CD4-positive, alpha-beta memory T cell (primary cell): Measurements from ENCODE around the gene MARK2. TPM values are rescaled to one million over a fixed set of nuclear protein-coding genes. Genes with fewer than 3 reads are reported as not detected.

Experiments used
- CTCF ChIA-PET: fragments of 350-600 bp; sonication (Branson Sonifier 250); formaldehyde crosslinking; loops from one replicate; lab custom pipeline; 2021; ENCODE audit warnings: inconsistent platforms; ENCODE audit not compliant: partially characterized antibody; lab: Charles Lee
- POLR2A ChIA-PET: fragments of 350-600 bp; sonication (Branson Sonifier 250); formaldehyde crosslinking; loops from one replicate; lab custom pipeline; 2021; ENCODE audit not compliant: partially characterized antibody; lab: Charles Lee
- DNase-seq, 5 donors: peaks; one replicate each; pipeline versions ENCODE4 v3.0.0 to v3.0.0-alpha.2; 2020 to 2022; ENCODE audit warnings: mixed read lengths in 1 of 5
- H3K27ac ChIP-seq: one replicate; pipeline ENCODE4 v1.7.0; 2013; ENCODE audit warnings: low read depth, low read length
- H3K27me3 ChIP-seq: 2 replicates; pipeline ENCODE4 v1.7.0; 2013; ENCODE audit warnings: mild to moderate bottlenecking, low read length, moderate library complexity; ENCODE audit not compliant: insufficient read depth
- H3K36me3 ChIP-seq: 2 replicates; pipeline ENCODE4 v1.7.0; 2013; ENCODE audit warnings: mild to moderate bottlenecking, low read length, moderate library complexity; ENCODE audit not compliant: insufficient read depth
- H3K4me1 ChIP-seq: 2 replicates; pipeline ENCODE4 v1.7.0; 2013; ENCODE audit warnings: mild to moderate bottlenecking, low read length, moderate library complexity; ENCODE audit not compliant: insufficient read depth
- H3K4me3 ChIP-seq, 2 donors: one replicate each; pipeline ENCODE4 v1.7.0; 2013; ENCODE audit warnings: low read length in 2 of 2, mild to moderate bottlenecking in 1 of 2
- H3K9me3 ChIP-seq, 2 donors: one replicate each; pipeline ENCODE4 v1.7.0; 2013; ENCODE audit warnings: low read length in 2 of 2, control low read depth in 1 of 2; ENCODE audit not compliant: control insufficient read depth in 1 of 2
- H3K27ac Mint-ChIP-seq, 7 donors: one replicate each; pipeline ENCODE4 v1.8.0; 2020 to 2021; ENCODE audit warnings: mixed read lengths in 7 of 7, mild to moderate bottlenecking in 6 of 7, inconsistent platforms in 3 of 7, moderate library complexity in 3 of 7
- H3K27me3 Mint-ChIP-seq, 2 donors: one replicate each; pipeline ENCODE4 v1.8.0; 2020 to 2021; ENCODE audit warnings: mixed read lengths in 2 of 2
- H3K36me3 Mint-ChIP-seq, 2 donors: one replicate each; pipeline ENCODE4 v1.8.0; 2020 to 2021; ENCODE audit warnings: mixed read lengths in 2 of 2, inconsistent platforms in 1 of 2, mild to moderate bottlenecking in 1 of 2
- H3K4me1 Mint-ChIP-seq, 4 donors: one replicate each; pipeline ENCODE4 v1.8.0; 2020 to 2021; ENCODE audit warnings: mixed read lengths in 4 of 4, mild to moderate bottlenecking in 1 of 4
- H3K4me3 Mint-ChIP-seq, 8 donors: one replicate each; pipeline ENCODE4 v1.8.0; 2020 to 2021; ENCODE audit warnings: mixed read lengths in 8 of 8, mild to moderate bottlenecking in 7 of 8, moderate library complexity in 6 of 8, inconsistent platforms in 3 of 8
- H3K9me3 Mint-ChIP-seq, 8 donors: one replicate each; pipeline ENCODE4 v1.8.0; 2020 to 2021; ENCODE audit warnings: mixed read lengths in 8 of 8, mild to moderate bottlenecking in 5 of 8, inconsistent platforms in 3 of 8, moderate library complexity in 1 of 8
- intact Hi-C: fragments of 100-400 bp; cut with micrococcal nuclease; formaldehyde crosslinking; loops from one replicate; pipeline ENCODE4 v1.15.1; 2023
- polyA plus RNA-seq, 2 donors: library from polyadenylated mRNA; unstranded; fragments of 300-500 nt; fragmentation: Illumina TruSeq; gene quantifications; one replicate each; pipeline ENCODE4 v1.2.3, GENCODE V29; 2021
- total RNA-seq, 2 experiments: library from RNA; stranded (reverse); gene quantifications; one replicate each; pipeline ENCODE4 v1.2.3, GENCODE V29; 2021

The MARK2 gene
- total and polyA plus RNA-seq, 4 experiments from 2014 or later: 25.1 to 68.0 (median 60.4) TPM

GRCh38 chr11:63889344-63889743, 50.4 kb downstream of the MARK2 start:
- intact Hi-C loops: no loop called here
- POLR2A ChIA-PET: interaction anchor here (0.8 to 7.5 kb wide), 9 partner anchors 8 to 51 kb away, joined by 3 to 83 read pairs (median 6); partner anchors contain the start of gene MARK2
- peak overlapping the region; percentile 69 for H3K27ac ChIP-seq

GRCh38 chr11:63890368-63890767, 51.5 kb downstream of the MARK2 start:
- Histone ChIP-seq H3K27ac (no peak overlapping the region), H3K27me3 (no peaks in the 10 kb centered on the region), H3K36me3 (peaks cover 12% of the 10 kb centered on the region), H3K4me3 (no peak overlapping the region), H3K4me1 (peaks cover 75% of the 10 kb centered on the region), H3K9me3 (no peaks in the 10 kb centered on the region)
- Mint-ChIP-seq H3K9me3 (no peaks in the 10 kb centered on the region), H3K4me1 (peaks cover 52 to 82% (median 66%) of the 10 kb centered on the region in 4 donors), H3K27ac (peak overlapping the region; percentile 60 to 98 (median 86)), H3K27me3 (no peaks in the 10 kb centered on the region), H3K36me3 (peaks cover 11 to 24% of the 10 kb centered on the region in 2 donors), H3K4me3 (peak overlapping the region; percentile 46 to 99 (median 96))
- ChIA-PET CTCF (interaction anchor here (0.5 to 6.6 kb wide), 4 partner anchors 17 to 82 kb away, joined by 3 to 39 read pairs (median 4); partner anchors contain the start of gene MARK2), POLR2A (interaction anchor here (0.6 to 7.5 kb wide), 5 partner anchors 14 to 52 kb away, joined by 3 to 83 read pairs (median 7); partner anchors contain the start of gene MARK2)
- no peak for DNase-seq
- intact Hi-C loops: no loop called here

More at GRCh38 chr11:63889344-63889743, 50.4 kb downstream of the MARK2 start:
- Mint-ChIP-seq H3K9me3 (no peaks in the 10 kb centered on the region), H3K36me3 (peaks cover 8 to 21% of the 10 kb centered on the region in 2 donors), H3K4me3 (peak overlapping the region; percentile 90 to 99 (median 96)), H3K27me3 (no peaks in the 10 kb centered on the region), H3K4me1 (peaks cover 55 to 79% (median 68%) of the 10 kb centered on the region in 4 donors), H3K27ac (peak overlapping the region; percentile 88 to 98 (median 97))
- Histone ChIP-seq H3K4me1 (peaks cover 78% of the 10 kb centered on the region), H3K36me3 (peaks cover 5% of the 10 kb centered on the region), H3K27me3 (no peaks in the 10 kb centered on the region), H3K4me3 (peak overlapping the region; percentile 76 to 92), H3K9me3 (no peaks in the 10 kb centered on the region)
- no peak for DNase-seq
- CTCF ChIA-PET: interaction anchor here (0.7 to 6.6 kb wide), 3 partner anchors 19 to 52 kb away, joined by 3 to 39 read pairs (median 3); partner anchors contain the start of gene MARK2

GRCh38 chr11:63892228-63892627, 53.3 kb downstream of the MARK2 start:
- peak overlapping the region in 6 of 7 donors; percentile 46 to 98 (median 82) for H3K27ac Mint-ChIP-seq
- H3K9me3 Mint-ChIP-seq: no peaks in the 10 kb centered on the region
- Histone ChIP-seq H3K27ac (peak overlapping the region; percentile 17), H3K4me1 (peaks cover 73% of the 10 kb centered on the region), H3K4me3 (no peak overlapping the region), H3K36me3 (peaks cover 27% of the 10 kb centered on the region), H3K9me3 (no peaks in the 10 kb centered on the region), H3K27me3 (no peaks in the 10 kb centered on the region)
- ChIA-PET POLR2A (interaction anchor here (0.9 to 7.5 kb wide), 5 partner anchors 15 to 53 kb away, joined by 3 to 83 read pairs (median 4); partner anchors contain the start of gene MARK2), CTCF (interaction anchor here (1.4 to 6.6 kb wide), 4 partner anchors 19 to 55 kb away, joined by 3 to 39 read pairs (median 4); partner anchors contain the start of gene MARK2)
- peak overlapping the region in 6 of 8 donors; percentile 6 to 99 (median 95) for H3K4me3 Mint-ChIP-seq
- H3K4me1 Mint-ChIP-seq: peaks cover 57 to 87% (median 71%) of the 10 kb centered on the region in 4 donors
- H3K36me3 Mint-ChIP-seq: peaks cover 25 to 39% of the 10 kb centered on the region in 2 donors
- no peak for DNase-seq
- intact Hi-C loops: no loop called here
- no peaks in the 10 kb centered on the region for H3K27me3 Mint-ChIP-seq

- no peak for DNase-seq
- no peak overlapping the region for H3K27ac ChIP-seq
- Mint-ChIP-seq H3K4me1 (peaks cover 51 to 76% (median 63%) of the 10 kb centered on the region in 4 donors), H3K36me3 (peaks cover 32 to 49% of the 10 kb centered on the region in 2 donors), H3K4me3 (peak overlapping the region in 2 of 8 donors; percentile 32 to 59), H3K9me3 (no peaks in the 10 kb centered on the region), H3K27ac (peak overlapping the region in 4 of 7 donors; percentile 43 to 72 (median 62)), H3K27me3 (no peaks in the 10 kb centered on the region)
- intact Hi-C loops: no loop called here
- H3K4me3 ChIP-seq: no peak overlapping the region
- H3K9me3 ChIP-seq: no peaks in the 10 kb centered on the region
- no peaks in the 10 kb centered on the region for H3K27me3 ChIP-seq
- H3K36me3 ChIP-seq: peaks cover 38% of the 10 kb centered on the region
- ChIA-PET CTCF (interaction anchor here (1.4 to 6.6 kb wide), 4 partner anchors 21 to 56 kb away, joined by 3 to 39 read pairs (median 4); partner anchors contain the start of gene MARK2), POLR2A (interaction anchor here (1.2 to 7.5 kb wide), 3 partner anchors 27 to 55 kb away, joined by 3 to 83 read pairs (median 8); partner anchors contain the start of gene MARK2)
- peaks cover 63% of the 10 kb centered on the region for H3K4me1 ChIP-seq
These were observed 54.4 kb downstream of the MARK2 start for GRCh38 chr11:63893355-63893754.

- CTCF ChIA-PET: interaction anchor here (0.7 to 1.8 kb wide), 3 partner anchors 50 to 158 kb away, joined by 3 to 7 read pairs (median 4); no protein-coding TSS in a partner anchor
These were observed 57.2 kb downstream of the MARK2 start for GRCh38 chr11:63896071-63896470.

GRCh38 chr11:63897459-63898146, 58.7 kb downstream of the MARK2 start:
- Mint-ChIP-seq H3K27me3 (no peaks in the 10 kb centered on the region), H3K36me3 (peaks cover 65 to 76% of the 10 kb centered on the region in 2 donors), H3K9me3 (no peaks in the 10 kb centered on the region), H3K27ac (peak overlapping the region in 2 of 7 donors; percentile 41 to 50), H3K4me3 (no peak overlapping the region), H3K4me1 (peaks cover 20 to 33% (median 26%) of the 10 kb centered on the region in 4 donors)
- Histone ChIP-seq H3K36me3 (peaks cover 79% of the 10 kb centered on the region), H3K27ac (no peak overlapping the region), H3K27me3 (no peaks in the 10 kb centered on the region), H3K4me1 (peaks cover 23% of the 10 kb centered on the region), H3K9me3 (no peaks in the 10 kb centered on the region), H3K4me3 (no peak overlapping the region)
- POLR2A ChIA-PET: interaction anchor here (0.9 to 2.0 kb wide), 4 partner anchors 9 to 58 kb away, joined by 3 to 7 read pairs (median 6); no protein-coding TSS in a partner anchor
- DNase-seq: no peak
- intact Hi-C loops: no loop called here
- CTCF ChIA-PET: interaction anchor here (0.9 to 2.6 kb wide), 4 partner anchors 8 to 60 kb away, joined by 3 to 10 read pairs (median 6); no protein-coding TSS in a partner anchor

More at GRCh38 chr11:63896071-63896470, 57.2 kb downstream of the MARK2 start:
- H3K9me3 ChIP-seq: no peaks in the 10 kb centered on the region
- Mint-ChIP-seq H3K4me3 (peak overlapping the region in 4 of 8 donors; percentile 32 to 48 (median 39)), H3K27ac (peak overlapping the region; percentile 30 to 95 (median 70)), H3K27me3 (no peaks in the 10 kb centered on the region), H3K36me3 (peaks cover 55 to 66% of the 10 kb centered on the region in 2 donors), H3K9me3 (no peaks in the 10 kb centered on the region), H3K4me1 (peaks cover 29 to 48% (median 39%) of the 10 kb centered on the region in 4 donors)
- H3K4me1 ChIP-seq: peaks cover 39% of the 10 kb centered on the region
- H3K27me3 ChIP-seq: no peaks in the 10 kb centered on the region
- H3K36me3 ChIP-seq: peaks cover 65% of the 10 kb centered on the region
- no peak overlapping the region for H3K27ac ChIP-seq
- POLR2A ChIA-PET: interaction anchor here (1.0 kb wide), 1 partner anchor 59 kb away, joined by 3 read pairs; no protein-coding TSS in a partner anchor
- intact Hi-C loops: no loop called here
- DNase-seq: no peak
- H3K4me3 ChIP-seq: no peak overlapping the region
